ENCODE results near the gene FASTKD3. TPM values are rescaled to one million over a fixed set of nuclear protein-coding genes. Genes with fewer than 3 reads are reported as not detected.

FASTKD3 gene
- polyA plus RNA-seq, 1 donor, result 19.2 TPM

GRCh38 chr5:7881091-7881490 is 12.3 kb upstream of the FASTKD3 start:
- no CpG with 5 or more reads among the region's 4 CpGs for WGBS (ENCODE audit: insufficient coverage, low lambda C conversion rate)
- no peak overlapping the region for H3K4me3 ChIP-seq (ENCODE audit: low read length)
- peaks cover 71% of the 10 kb centered on the region for H3K36me3 ChIP-seq (ENCODE audit: control insufficient read depth, insufficient read depth, low read length)
- H3K27me3 ChIP-seq (ENCODE audit: control insufficient read depth, insufficient read depth, low read length), result no peaks in the 10 kb centered on the region
- peaks cover 14% of the 10 kb centered on the region for H3K4me1 ChIP-seq (ENCODE audit: control insufficient read depth, insufficient read depth, low read length)
- peaks cover 15% of the 10 kb centered on the region for H3K9me3 ChIP-seq (ENCODE audit: control insufficient read depth, low read depth, low read length)
- no peak for DNase-seq
- no peak overlapping the region for H3K27ac ChIP-seq (ENCODE audit: low read length)

GRCh38 chr5:7878381-7878873 is 9.6 kb upstream of the FASTKD3 start:
- Histone ChIP-seq H3K9me3 (ENCODE audit: control insufficient read depth, low read depth, low read length) (peaks cover 15% of the 10 kb centered on the region), H3K27me3 (ENCODE audit: control insufficient read depth, insufficient read depth, low read length) (no peaks in the 10 kb centered on the region), H3K4me1 (ENCODE audit: control insufficient read depth, insufficient read depth, low read length) (peaks cover 14% of the 10 kb centered on the region), H3K27ac (ENCODE audit: low read length) (peak overlapping the region; percentile 76), H3K36me3 (ENCODE audit: control insufficient read depth, insufficient read depth, low read length) (peaks cover 77% of the 10 kb centered on the region), H3K4me3 (ENCODE audit: low read length) (no peak overlapping the region)
- no peak for DNase-seq

- Histone ChIP-seq H3K36me3 (ENCODE audit: control insufficient read depth, insufficient read depth, low read length) (peaks cover 76% of the 10 kb centered on the region), H3K4me3 (ENCODE audit: low read length) (no peak overlapping the region), H3K27me3 (ENCODE audit: control insufficient read depth, insufficient read depth, low read length) (no peaks in the 10 kb centered on the region), H3K9me3 (ENCODE audit: control insufficient read depth, low read depth, low read length) (peaks cover 15% of the 10 kb centered on the region), H3K4me1 (ENCODE audit: control insufficient read depth, insufficient read depth, low read length) (peaks cover 14% of the 10 kb centered on the region), H3K27ac (ENCODE audit: low read length) (peak overlapping the region; percentile 76)
- WGBS (ENCODE audit: insufficient coverage, low lambda C conversion rate), result no CpG with 5 or more reads among the region's 9 CpGs
- DNase-seq, result peak; percentile 64 to 67
These were observed 9.0 kb upstream of the FASTKD3 start for GRCh38 chr5:7877851-7878250.

- H3K27ac ChIP-seq (ENCODE audit: low read length), result no peak overlapping the region
- peaks cover 14% of the 10 kb centered on the region for H3K4me1 ChIP-seq (ENCODE audit: control insufficient read depth, insufficient read depth, low read length)
- no peak overlapping the region for H3K4me3 ChIP-seq (ENCODE audit: low read length)
- H3K27me3 ChIP-seq (ENCODE audit: control insufficient read depth, insufficient read depth, low read length), result no peaks in the 10 kb centered on the region
- H3K9me3 ChIP-seq (ENCODE audit: control insufficient read depth, low read depth, low read length), result peaks cover 15% of the 10 kb centered on the region
- no CpG with 5 or more reads among the region's 3 CpGs for WGBS (ENCODE audit: insufficient coverage, low lambda C conversion rate)
- DNase-seq, result no peak
- H3K36me3 ChIP-seq (ENCODE audit: control insufficient read depth, insufficient read depth, low read length), result peaks cover 72% of the 10 kb centered on the region
These were observed 8.0 kb upstream of the FASTKD3 start for GRCh38 chr5:7876867-7877266.

GRCh38 chr5:7875151-7875550 is 6.3 kb upstream of the FASTKD3 start:
- H3K36me3 ChIP-seq (ENCODE audit: control insufficient read depth, insufficient read depth, low read length), result peaks cover 54% of the 10 kb centered on the region
- no peak overlapping the region for H3K27ac ChIP-seq (ENCODE audit: low read length)
- H3K27me3 ChIP-seq (ENCODE audit: control insufficient read depth, insufficient read depth, low read length), result no peaks in the 10 kb centered on the region
- peaks cover 9% of the 10 kb centered on the region for H3K9me3 ChIP-seq (ENCODE audit: control insufficient read depth, low read depth, low read length)
- 89% methylated on average over 1 of the region's 4 CpGs for WGBS (ENCODE audit: insufficient coverage, low lambda C conversion rate)
- H3K4me3 ChIP-seq (ENCODE audit: low read length), result no peak overlapping the region
- DNase-seq, result no peak
- peaks cover 14% of the 10 kb centered on the region for H3K4me1 ChIP-seq (ENCODE audit: control insufficient read depth, insufficient read depth, low read length)

GRCh38 chr5:7874639-7875038 is 5.8 kb upstream of the FASTKD3 start:
- Histone ChIP-seq H3K9me3 (ENCODE audit: control insufficient read depth, low read depth, low read length) (peaks cover 4% of the 10 kb centered on the region), H3K27me3 (ENCODE audit: control insufficient read depth, insufficient read depth, low read length) (no peaks in the 10 kb centered on the region), H3K4me1 (ENCODE audit: control insufficient read depth, insufficient read depth, low read length) (peaks cover 12% of the 10 kb centered on the region), H3K27ac (ENCODE audit: low read length) (no peak overlapping the region), H3K36me3 (ENCODE audit: control insufficient read depth, insufficient read depth, low read length) (peaks cover 49% of the 10 kb centered on the region), H3K4me3 (ENCODE audit: low read length) (no peak overlapping the region)
- DNase-seq, result no peak
- no CpG with 5 or more reads among the region's 2 CpGs for WGBS (ENCODE audit: insufficient coverage, low lambda C conversion rate)

- Histone ChIP-seq H3K4me3 (ENCODE audit: low read length) (no peak overlapping the region), H3K4me1 (ENCODE audit: control insufficient read depth, insufficient read depth, low read length) (peaks cover 5% of the 10 kb centered on the region), H3K27ac (ENCODE audit: low read length) (no peak overlapping the region), H3K36me3 (ENCODE audit: control insufficient read depth, insufficient read depth, low read length) (peaks cover 42% of the 10 kb centered on the region), H3K27me3 (ENCODE audit: control insufficient read depth, insufficient read depth, low read length) (no peaks in the 10 kb centered on the region), H3K9me3 (ENCODE audit: control insufficient read depth, low read depth, low read length) (no peaks in the 10 kb centered on the region)
- WGBS (ENCODE audit: insufficient coverage, low lambda C conversion rate), result 100% methylated on average over 1 of the region's 9 CpGs
- no peak for DNase-seq
These were observed 4.4 kb upstream of the FASTKD3 start for GRCh38 chr5:7873216-7873615.

- Histone ChIP-seq H3K36me3 (ENCODE audit: control insufficient read depth, insufficient read depth, low read length) (peaks cover 36% of the 10 kb centered on the region), H3K27ac (ENCODE audit: low read length) (peak overlapping the region; percentile 51), H3K27me3 (ENCODE audit: control insufficient read depth, insufficient read depth, low read length) (no peaks in the 10 kb centered on the region), H3K4me1 (ENCODE audit: control insufficient read depth, insufficient read depth, low read length) (peaks cover under 1% of the 10 kb centered on the region), H3K4me3 (ENCODE audit: low read length) (no peak overlapping the region), H3K9me3 (ENCODE audit: control insufficient read depth, low read depth, low read length) (no peaks in the 10 kb centered on the region)
- 93% methylated on average over 2 of the region's 4 CpGs for WGBS (ENCODE audit: insufficient coverage, low lambda C conversion rate)
- DNase-seq, result no peak
These were observed 3.8 kb upstream of the FASTKD3 start for GRCh38 chr5:7872517-7873130.

- Histone ChIP-seq H3K9me3 (ENCODE audit: control insufficient read depth, low read depth, low read length) (no peaks in the 10 kb centered on the region), H3K4me3 (ENCODE audit: low read length) (no peak overlapping the region), H3K27me3 (ENCODE audit: control insufficient read depth, insufficient read depth, low read length) (no peaks in the 10 kb centered on the region), H3K4me1 (ENCODE audit: control insufficient read depth, insufficient read depth, low read length) (peaks cover 9% of the 10 kb centered on the region), H3K27ac (ENCODE audit: low read length) (peak overlapping the region; percentile 51), H3K36me3 (ENCODE audit: control insufficient read depth, insufficient read depth, low read length) (peaks cover 32% of the 10 kb centered on the region)
- DNase-seq, result peak; percentile 38 to 60
- WGBS (ENCODE audit: insufficient coverage, low lambda C conversion rate), result no CpG with 5 or more reads among the region's 2 CpGs
These were observed 2.8 kb upstream of the FASTKD3 start for GRCh38 chr5:7871653-7872052.

- Histone ChIP-seq H3K4me3 (ENCODE audit: low read length) (peak overlapping the region; percentile 93), H3K9me3 (ENCODE audit: control insufficient read depth, low read depth, low read length) (no peaks in the 10 kb centered on the region), H3K27ac (ENCODE audit: low read length) (peak overlapping the region; percentile 72), H3K36me3 (ENCODE audit: control insufficient read depth, insufficient read depth, low read length) (peaks cover 21% of the 10 kb centered on the region), H3K27me3 (ENCODE audit: control insufficient read depth, insufficient read depth, low read length) (no peaks in the 10 kb centered on the region), H3K4me1 (ENCODE audit: control insufficient read depth, insufficient read depth, low read length) (peaks cover 12% of the 10 kb centered on the region)
- peak in 1 of 2 donors; percentile 41 for DNase-seq
- 0% methylated on average over 3 of the region's 41 CpGs for WGBS (ENCODE audit: insufficient coverage, low lambda C conversion rate)
These were observed 774 bp upstream of the FASTKD3 start for GRCh38 chr5:7869474-7870136.

- Histone ChIP-seq H3K4me3 (ENCODE audit: low read length) (peak overlapping the region; percentile 93), H3K27me3 (ENCODE audit: control insufficient read depth, insufficient read depth, low read length) (no peaks in the 10 kb centered on the region), H3K4me1 (ENCODE audit: control insufficient read depth, insufficient read depth, low read length) (peaks cover 12% of the 10 kb centered on the region), H3K36me3 (ENCODE audit: control insufficient read depth, insufficient read depth, low read length) (peaks cover 19% of the 10 kb centered on the region), H3K9me3 (ENCODE audit: control insufficient read depth, low read depth, low read length) (no peaks in the 10 kb centered on the region), H3K27ac (ENCODE audit: low read length) (peak overlapping the region; percentile 72)
- DNase-seq, result no peak
- 0% methylated on average over 2 of the region's 8 CpGs for WGBS (ENCODE audit: insufficient coverage, low lambda C conversion rate)
These were observed 431 bp downstream of the FASTKD3 start for GRCh38 chr5:7868427-7868772.
